GM21723 (cell line): ENCODE results near the gene CLEC2B.

Experiments used
- ATAC-seq: cut with Tn5 transposase; IDR thresholded peaks from one replicate; pipeline ENCODE4 v1.9.1; 2021; ENCODE audit warnings: mild to moderate bottlenecking, moderate library complexity; ENCODE audit not compliant: unreplicated experiment

CLEC2B gene

DNA sequence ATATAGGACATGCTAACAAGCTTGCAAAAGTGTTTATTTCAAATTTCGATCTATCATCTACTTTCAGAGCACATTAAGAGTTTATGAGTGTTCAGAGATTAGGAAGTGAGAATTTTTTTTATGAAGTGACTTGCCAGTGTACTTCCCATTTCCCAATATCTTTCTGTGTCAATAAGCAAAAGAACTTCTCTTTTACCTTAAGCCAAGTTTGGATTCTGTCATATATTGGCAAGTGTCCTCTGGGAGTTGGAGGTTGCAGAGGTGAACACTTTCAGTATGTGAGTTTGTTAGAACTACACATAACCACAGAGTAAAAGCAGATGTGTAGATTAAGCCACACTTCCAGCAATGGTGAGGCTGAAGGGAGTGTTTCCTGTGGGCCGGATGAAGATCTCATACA, 58.5 kb downstream of the CLEC2B start:
- ATAC-seq, result no peak

GRCh38 chr12:9809866-9810265, 59.3 kb downstream of the CLEC2B start:
- no peak for ATAC-seq

DNA sequence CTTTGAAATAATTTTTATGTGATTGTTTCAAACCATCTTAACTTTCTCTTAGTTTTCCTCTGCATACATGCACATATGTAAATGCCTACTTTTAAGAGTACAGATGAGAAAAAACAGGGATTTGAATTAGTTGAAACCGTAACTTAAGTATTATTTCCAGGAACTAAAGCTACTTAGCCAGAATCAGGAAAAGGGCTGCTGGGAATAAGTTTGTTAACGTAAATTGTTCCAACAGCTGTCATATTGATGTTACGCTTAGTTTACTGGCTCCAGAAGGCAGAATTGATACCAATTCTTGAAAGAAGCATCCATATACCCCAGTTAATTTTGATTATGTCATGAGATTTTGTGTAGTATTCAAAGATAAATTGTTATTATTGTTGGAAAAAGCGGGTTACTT, 59.8 kb downstream of the CLEC2B start:
- no peak for ATAC-seq

GRCh38 chr12:9808504-9808903, 60.6 kb downstream of the CLEC2B start:
- no peak for ATAC-seq

GRCh38 chr12:9806714-9807113, 62.4 kb downstream of the CLEC2B start:
- ATAC-seq, result no peak

DNA sequence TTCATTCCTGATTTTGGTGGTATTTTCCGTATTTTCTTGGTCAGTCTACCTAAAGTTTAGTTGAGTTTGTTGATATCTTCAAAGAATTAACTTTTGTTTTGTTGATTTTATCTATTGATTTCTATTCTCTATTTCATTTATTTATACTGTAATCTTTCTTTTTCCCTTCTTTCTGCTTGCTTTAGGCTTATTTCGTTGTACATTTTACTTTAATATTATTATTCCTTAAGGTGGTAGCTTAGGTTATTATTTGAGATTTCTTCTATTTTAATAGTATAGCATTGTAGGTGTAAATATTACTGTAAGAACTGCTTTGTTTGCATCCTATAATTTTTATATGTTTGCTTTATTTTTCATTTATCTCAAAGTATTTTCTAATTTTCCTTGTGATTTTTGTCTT, 63.3 kb downstream of the CLEC2B start:
- no peak for ATAC-seq
